ENCODE results near the gene REC8. TPM values are rescaled to one million over a fixed set of nuclear protein-coding genes. Genes with fewer than 3 reads are reported as not detected.

The REC8 gene
- total RNA-seq, 1 donor from 2014 or later: 27.8 TPM

Other genes with a start within 250 kb of the REC8 start
- gene DHRS4, start 218.3 kb upstream of the REC8 start, total RNA-seq: 13.9 and 18.4 TPM in 2 replicates
- gene DHRS4L2, start 183.2 kb upstream of the REC8 start, total RNA-seq: 17.9 and 20.9 TPM in 2 replicates
- gene CARMIL3, start 120.1 kb upstream of the REC8 start, total RNA-seq: 3.0 and 3.4 TPM in 2 replicates
- not detected in 2 replicates for gene CPNE6, start 100.5 kb upstream of the REC8 start, total RNA-seq
- gene PCK2, start 77.8 kb upstream of the REC8 start, total RNA-seq: 55.0 and 62.8 TPM in 2 replicates
- 69.9 and 71.6 TPM in 2 replicates for gene DCAF11, start 57.3 kb upstream of the REC8 start, total RNA-seq
- 2.1 and 2.7 TPM in 2 replicates for gene NRL, start 57.1 kb upstream of the REC8 start, total RNA-seq
- 0.26 TPM in 1 of 2 replicates, not detected in the other for gene FITM1, start 41.4 kb upstream of the REC8 start, total RNA-seq
- gene PSME1, start 35.9 kb upstream of the REC8 start, total RNA-seq: 291 and 295 TPM in 2 replicates
- 22.9 and 28.3 TPM in 2 replicates for gene EMC9, start 30.5 kb upstream of the REC8 start, total RNA-seq
- gene PSME2, start 25.5 kb upstream of the REC8 start, total RNA-seq: 575 and 588 TPM in 2 replicates
- 115 and 129 TPM in 2 replicates for gene RNF31, start 24.6 kb upstream of the REC8 start, total RNA-seq
- gene IRF9, start 10.8 kb upstream of the REC8 start, total RNA-seq: 130 and 152 TPM in 2 replicates
- gene IPO4, start 16.7 kb downstream of the REC8 start, total RNA-seq: 106 and 107 TPM in 2 replicates
- gene TM9SF1, start 23.4 kb downstream of the REC8 start, total RNA-seq: 34.5 and 35.3 TPM in 2 replicates
- 0.42 and 0.49 TPM in 2 replicates for gene TSSK4, start 33.6 kb downstream of the REC8 start, total RNA-seq
- gene CHMP4A, start 41.4 kb downstream of the REC8 start, total RNA-seq: 86.5 and 95.8 TPM in 2 replicates
- gene MDP1, start 44.0 kb downstream of the REC8 start, total RNA-seq: 11.6 and 12.9 TPM in 2 replicates
- 177 and 185 TPM in 2 replicates for gene NEDD8, start 60.3 kb downstream of the REC8 start, total RNA-seq
- 40.8 and 41.4 TPM in 2 replicates for gene GMPR2, start 60.8 kb downstream of the REC8 start, total RNA-seq
- gene TINF2, start 70.5 kb downstream of the REC8 start, total RNA-seq: 90.9 and 95.9 TPM in 2 replicates
- gene TGM1, start 91.1 kb downstream of the REC8 start, total RNA-seq: 4.1 and 4.8 TPM in 2 replicates
- gene RABGGTA, start 99.5 kb downstream of the REC8 start, total RNA-seq: 52.2 and 54.4 TPM in 2 replicates
- 7.5 TPM in 2 replicates for gene DHRS1, start 127.7 kb downstream of the REC8 start, total RNA-seq
- gene NOP9, start 127.8 kb downstream of the REC8 start, total RNA-seq: 49.3 and 52.6 TPM in 2 replicates
- gene CIDEB, start 135.9 kb downstream of the REC8 start, total RNA-seq: 18.1 and 18.7 TPM in 2 replicates
- 8.9 and 10.3 TPM in 2 replicates for gene LTB4R2, start 138.1 kb downstream of the REC8 start, total RNA-seq
- 10.1 and 11.1 TPM in 2 replicates for gene LTB4R, start 139.4 kb downstream of the REC8 start, total RNA-seq
- 0.93 and 1.5 TPM in 2 replicates for gene ADCY4, start 163.0 kb downstream of the REC8 start, total RNA-seq
- gene RIPK3, start 167.9 kb downstream of the REC8 start, total RNA-seq: 14.3 and 14.5 TPM in 2 replicates
- gene NFATC4, start 196.1 kb downstream of the REC8 start, total RNA-seq: not detected in 2 replicates
- 0.02 TPM in 1 of 2 replicates, not detected in the other for gene NYNRIN, start 226.9 kb downstream of the REC8 start, total RNA-seq

All from activated T-helper 1 cell treated with anti-CD3 and anti-CD28 coated beads, Interleukin-12 subunit alpha, Interleukin-12 subunit beta, Interleukin-2, Interleukin-4 antibody, amounts not matched to agents 30 ng/mL and 10 ng/mL and 1 ng/mL, durations not matched to agents 14 hours and 24 hours and 36 hours (primary cell).